CD4-positive, alpha-beta T cell treated with Interleukin-4 for 4 hours (primary cell): Measurements from ENCODE around the gene CORO2A.

Source experiments
- DNase-seq: peaks from one replicate; pipeline ENCODE4 v3.0.0-alpha.2; 2020

CORO2A gene, protein sequence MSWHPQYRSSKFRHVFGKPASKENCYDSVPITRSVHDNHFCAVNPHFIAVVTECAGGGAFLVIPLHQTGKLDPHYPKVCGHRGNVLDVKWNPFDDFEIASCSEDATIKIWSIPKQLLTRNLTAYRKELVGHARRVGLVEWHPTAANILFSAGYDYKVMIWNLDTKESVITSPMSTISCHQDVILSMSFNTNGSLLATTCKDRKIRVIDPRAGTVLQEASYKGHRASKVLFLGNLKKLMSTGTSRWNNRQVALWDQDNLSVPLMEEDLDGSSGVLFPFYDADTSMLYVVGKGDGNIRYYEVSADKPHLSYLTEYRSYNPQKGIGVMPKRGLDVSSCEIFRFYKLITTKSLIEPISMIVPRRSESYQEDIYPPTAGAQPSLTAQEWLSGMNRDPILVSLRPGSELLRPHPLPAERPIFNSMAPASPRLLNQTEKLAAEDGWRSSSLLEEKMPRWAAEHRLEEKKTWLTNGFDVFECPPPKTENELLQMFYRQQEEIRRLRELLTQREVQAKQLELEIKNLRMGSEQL

GRCh38 chr9:98192503-98193335, at the start of gene CORO2A:
Gene CORO2A (minus strand): TSS chr9:98192637. CDS start chr9:98157660, 34,977 bp downstream.
- DNase-seq: peak; percentile 63

DNA sequence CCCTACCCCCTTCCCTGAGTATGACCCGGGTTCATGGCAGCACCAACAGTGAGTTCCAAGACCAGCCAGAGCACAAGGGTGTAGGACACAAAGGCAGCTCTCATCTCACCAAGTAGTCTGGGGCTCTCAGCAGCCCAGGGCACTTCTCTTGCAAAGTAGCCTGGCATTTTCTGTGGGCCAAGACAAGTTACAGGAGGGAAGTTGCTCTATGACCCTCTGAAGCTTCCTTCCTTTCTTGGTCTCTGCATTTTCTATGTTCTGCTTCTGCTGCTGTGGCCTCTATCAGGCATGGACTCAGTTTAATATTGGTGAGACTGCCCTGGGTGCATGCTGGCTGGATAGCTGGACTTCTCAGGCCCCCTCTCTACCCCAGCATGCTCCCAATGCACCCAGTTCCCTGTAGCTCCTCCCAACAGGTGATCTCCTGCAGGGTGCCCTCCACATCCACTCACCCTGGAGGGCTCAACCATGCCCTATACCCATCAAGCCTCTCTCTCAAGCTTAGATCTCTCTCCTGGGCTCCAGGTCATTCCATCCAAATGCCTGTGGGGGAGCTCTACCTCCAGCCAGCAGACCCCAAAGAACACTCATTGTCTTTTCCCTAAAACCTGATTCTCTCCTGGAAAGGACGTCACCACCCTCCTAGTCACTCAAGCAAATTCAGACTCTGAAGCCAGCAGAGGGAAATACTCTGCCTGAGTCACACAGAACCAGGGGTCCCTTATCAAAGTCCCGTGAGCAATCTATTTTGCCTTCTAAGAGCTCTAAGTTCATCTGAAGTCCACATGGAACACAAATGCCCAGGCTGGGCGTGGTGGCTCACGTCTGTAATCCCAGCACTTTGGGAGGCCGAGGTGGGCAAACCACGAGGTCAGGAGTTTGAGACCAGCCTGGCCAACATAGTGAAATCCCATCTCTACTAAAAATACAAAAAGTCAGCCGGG, 49.2 kb upstream of the CORO2A start:
- no peak for DNase-seq

DNA sequence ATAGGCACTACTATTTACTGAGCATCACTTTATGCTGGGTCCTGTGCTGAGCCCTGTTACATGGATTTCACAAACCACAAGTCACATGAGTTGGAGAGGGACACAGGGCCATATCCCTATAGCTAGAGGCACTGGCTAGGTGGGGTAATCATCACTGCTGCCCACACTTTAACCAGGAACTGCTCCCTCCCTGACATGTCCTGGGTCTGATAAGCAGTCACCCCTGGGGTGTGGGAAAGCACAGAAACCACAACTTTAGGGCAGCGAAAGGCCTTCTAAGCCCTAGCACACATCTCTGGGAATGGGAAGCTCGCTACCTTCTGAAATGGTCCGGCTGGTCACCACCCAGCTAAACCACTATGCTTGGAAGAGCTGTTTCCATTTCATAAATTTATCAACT, 48.0 kb upstream of the CORO2A start:
- DNase-seq: no peak

DNA sequence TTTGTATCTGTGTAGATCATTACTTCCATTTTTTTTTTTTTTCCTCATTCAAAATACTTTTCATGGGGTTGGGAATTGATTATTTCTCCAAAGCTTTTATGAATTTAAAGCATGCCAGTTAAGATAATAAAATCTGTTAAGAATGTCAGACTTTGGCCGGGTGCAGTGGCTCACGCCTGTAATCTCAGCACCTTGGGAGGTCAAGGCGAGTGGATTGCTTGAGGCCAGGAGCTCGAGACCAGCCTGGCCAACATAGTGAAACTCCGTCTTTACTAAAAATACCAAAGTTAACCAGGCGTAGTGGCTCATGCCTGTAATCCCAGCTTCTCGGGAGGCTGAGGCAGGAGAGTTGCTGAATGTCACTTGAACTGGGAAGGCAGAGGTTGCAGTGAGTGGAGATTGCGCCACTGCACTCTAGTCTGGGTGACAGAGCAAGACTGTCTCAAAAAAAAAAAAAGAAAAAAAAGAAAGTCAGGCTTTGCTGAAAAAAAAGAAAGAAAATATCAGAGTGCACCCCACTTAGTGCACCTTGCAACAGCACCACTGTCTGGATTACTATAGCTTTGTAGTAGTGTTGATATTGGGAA, 44.6 kb upstream of the CORO2A start:
- DNase-seq: no peak

DNA sequence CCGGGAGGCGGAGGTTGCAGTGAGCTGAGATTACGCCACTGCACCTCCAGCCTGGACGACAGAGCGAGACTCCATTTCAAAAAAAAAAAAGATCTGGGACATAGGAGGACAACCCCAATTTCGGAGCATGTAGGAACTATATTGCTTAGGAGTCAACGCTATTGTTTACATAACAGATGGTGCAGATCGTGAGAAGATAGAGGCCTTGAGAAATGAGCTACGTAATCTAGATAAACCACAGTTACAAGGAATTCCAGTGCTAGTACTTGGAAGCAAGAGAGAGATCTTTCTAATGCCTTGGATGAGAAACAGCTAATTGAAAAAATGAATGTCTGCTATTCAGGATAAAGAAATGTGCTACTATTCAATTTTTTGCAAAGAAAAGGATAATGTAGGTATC, 42.7 kb upstream of the CORO2A start:
- no peak for DNase-seq

DNA sequence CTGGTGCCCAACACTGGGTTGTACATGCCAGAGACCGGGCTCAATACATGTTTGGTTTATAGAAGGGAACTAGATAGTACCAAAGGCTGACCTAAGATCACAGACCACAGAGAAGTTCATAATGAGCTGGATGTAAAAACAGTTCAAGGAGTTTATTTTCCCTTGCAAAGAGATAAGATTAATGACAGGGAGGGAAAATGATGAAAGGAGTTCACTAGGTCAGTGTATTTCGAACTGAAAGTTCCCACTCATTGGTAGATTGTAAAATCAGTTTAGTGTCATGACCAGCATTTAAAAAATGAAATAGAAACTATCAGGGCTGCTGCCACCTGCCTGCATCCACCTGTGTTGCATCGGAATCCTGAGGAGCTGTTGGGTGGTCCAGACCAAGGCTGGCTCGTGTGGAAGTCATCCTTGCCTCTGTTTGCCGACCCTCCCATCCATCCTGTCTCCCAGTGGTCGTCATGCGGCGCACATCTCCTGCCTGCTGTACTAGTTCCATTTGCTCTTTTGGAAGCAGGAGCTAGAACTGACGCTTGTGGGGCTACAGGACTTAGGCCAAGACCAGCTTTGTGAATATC, 41.9 kb upstream of the CORO2A start:
- no peak for DNase-seq

DNA sequence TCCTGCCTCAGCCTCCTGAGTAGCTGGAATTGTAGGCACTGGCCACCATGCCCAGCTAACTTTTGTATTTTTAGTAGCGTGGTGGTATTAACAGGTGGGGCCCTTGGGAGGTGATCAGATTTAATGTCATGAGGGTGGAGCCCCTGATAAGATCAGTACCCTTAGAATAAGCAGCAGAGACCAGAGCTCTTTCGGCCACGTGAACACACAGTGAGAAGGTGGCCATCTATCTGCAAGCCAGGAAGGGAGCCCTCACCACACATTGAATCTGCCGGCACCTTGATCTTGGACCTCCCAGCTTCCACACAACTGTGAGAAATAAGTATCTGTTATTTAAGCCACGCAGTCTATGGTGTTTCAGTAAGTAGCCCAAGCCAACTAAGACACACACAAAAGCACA, 40.5 kb upstream of the CORO2A start:
- DNase-seq: no peak

DNA sequence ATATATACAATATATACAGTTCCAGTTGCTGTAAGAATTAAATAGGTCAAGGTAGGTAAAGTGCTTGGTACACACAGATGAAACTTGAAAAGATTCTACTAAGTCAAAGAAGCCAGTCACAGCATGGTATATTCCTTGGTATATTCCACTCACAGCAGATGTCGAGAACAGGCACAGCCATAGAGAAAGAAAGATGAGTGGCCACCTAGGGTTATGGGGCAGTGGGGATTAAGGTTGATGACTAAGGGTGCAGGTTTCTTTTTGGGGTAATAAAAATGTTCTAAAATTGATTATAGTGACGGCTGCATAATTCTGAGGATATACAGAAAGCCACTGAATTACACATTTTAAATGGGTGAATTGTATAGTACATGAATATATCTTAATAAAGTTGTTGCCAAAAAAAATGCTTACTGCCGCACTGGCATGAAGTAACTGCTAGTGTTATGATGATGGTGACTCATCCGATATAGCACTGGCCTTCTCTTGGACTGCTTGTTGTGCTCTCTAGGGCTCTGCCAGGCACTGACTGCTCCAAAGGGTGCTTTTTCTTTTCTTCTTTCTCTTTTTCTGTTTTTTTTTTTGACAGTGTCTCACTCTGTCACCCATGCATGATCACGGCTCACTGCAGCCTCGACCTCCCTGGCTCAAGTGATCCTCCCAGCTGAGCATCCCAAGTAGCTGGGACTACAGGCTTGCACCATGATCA, 39.5 kb upstream of the CORO2A start:
- DNase-seq: no peak

DNA sequence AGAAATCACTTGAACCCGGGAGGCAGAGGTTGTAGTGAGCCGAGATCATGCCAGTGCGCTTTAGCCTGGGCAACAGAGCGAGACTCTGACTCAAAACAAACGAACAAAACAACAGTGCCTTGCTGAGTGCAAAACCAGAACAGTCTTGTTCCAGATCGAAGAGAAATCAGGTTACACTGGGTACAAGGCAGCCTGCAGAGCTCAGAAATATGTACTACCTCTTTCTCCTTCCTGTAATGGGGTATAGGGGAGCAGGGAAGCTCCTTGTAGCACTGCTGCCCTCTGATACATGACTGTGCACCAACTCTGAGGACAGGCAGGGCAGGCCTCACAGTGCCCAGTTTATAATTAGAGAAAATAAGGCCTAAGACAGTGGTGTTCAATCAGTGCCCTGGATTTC, 38.4 kb upstream of the CORO2A start:
- no peak for DNase-seq

DNA sequence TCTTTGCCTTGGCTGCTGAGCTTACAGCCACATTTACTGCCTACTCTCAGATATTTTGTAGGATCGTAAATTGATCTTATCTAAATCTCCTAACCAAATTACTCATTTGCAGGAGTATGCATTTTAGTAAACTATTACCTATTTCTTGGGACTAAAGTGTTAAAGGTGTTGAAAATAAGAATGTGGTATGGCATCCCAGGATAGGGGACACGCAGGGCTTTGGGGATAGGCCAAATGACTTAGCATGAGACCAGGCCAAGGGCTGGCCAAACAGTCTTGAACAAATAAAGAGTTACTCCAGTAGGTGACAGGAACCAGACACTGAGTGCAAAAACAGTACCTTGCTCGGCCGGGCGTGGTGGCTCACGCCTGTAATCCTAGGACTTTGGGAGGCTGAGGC, 37.9 kb upstream of the CORO2A start:
- no peak for DNase-seq

- DNase-seq: no peak
Observed at GRCh38 chr9:98229620-98230019, 37.2 kb upstream of the CORO2A start.

DNA sequence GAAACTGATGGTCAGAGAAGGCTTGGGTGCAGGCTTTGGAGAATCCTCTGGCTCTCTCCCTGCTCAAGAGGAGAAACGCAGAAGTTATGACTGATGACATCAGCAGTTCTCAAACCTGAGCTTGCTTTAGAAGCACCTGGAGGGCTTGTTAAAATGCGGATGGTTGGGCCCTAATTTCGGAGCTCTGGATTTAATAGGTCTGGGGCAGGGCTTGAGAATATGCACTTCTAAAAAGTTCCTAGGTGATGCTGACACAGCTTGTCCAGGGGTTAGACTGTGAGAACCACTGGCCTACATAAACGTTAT, 36.6 kb upstream of the CORO2A start:
- DNase-seq: no peak

DNA sequence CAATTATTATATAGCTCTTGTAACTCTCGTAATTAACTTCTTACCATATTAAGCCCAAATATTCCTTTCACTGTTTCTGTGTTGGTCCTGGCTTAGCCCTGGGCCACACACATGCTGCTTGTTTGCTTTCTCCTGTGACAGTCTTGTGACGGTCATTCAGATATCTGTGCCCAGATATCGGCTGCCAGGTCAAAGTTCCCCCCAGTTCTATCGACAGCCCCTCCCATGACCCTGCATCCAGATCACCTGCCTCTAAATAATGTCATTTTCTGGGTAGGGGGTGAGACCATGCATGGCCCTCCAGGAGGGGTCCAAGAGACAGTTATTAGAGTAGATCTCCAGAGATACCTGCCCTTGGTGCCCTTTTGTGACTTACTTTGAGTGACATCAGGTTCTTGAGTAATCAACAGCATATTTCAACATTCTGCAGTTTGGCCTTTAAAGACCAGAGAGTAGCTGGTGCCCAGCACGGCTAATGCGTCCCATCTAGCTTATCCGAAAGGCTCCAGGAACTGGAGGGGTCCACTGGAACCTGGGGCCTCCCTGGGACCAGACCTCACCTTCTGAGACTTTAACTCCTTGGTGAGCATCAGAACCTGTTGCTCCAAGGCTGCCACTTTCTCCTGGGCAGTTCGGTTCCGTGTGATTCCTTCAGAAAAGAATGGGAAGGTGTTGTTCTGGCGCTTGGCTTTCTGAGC, 36.1 kb upstream of the CORO2A start:
- no peak for DNase-seq

DNA sequence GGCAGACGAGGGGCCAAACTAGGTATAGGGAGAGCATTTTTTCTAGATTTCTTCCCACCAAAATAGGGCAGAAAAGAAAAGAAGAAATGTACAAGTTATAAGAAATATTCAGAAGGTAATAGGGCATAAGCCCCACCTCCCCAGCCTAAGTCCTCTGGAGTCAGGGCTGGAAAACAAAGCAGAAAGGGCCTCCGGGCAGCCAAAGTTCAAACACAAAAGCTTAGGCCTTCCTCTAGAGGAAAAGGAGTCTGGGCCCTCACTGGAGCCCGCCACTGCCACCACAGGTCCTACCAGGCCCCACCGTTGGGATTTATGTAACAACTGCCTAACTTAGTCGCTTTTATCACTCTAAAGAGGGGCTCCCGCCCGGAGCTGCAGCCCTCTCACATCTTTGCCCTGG, 35.4 kb upstream of the CORO2A start:
- DNase-seq: no peak

DNA sequence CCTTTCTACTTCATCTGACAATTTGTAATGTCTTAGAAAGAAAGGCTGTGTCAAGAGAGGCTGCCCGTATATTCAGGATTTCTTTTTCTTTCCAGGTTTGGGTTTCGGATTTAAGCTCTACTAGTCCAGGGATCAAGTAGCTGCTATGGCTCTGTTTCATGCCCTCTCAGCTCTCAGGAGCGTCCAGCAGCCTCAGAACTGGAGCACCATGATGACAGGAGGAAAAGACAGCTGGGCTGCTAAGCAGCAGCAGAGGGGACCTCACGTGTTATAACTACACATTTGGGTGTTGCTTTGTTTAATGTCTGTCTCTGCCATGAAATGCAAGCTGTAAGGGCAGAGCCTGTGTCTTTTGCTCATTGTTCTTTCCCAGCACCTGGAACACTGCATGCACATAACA, 34.5 kb upstream of the CORO2A start:
- no peak for DNase-seq

- no peak for DNase-seq
Observed at GRCh38 chr9:98226516-98226915, 34.1 kb upstream of the CORO2A start.

DNA sequence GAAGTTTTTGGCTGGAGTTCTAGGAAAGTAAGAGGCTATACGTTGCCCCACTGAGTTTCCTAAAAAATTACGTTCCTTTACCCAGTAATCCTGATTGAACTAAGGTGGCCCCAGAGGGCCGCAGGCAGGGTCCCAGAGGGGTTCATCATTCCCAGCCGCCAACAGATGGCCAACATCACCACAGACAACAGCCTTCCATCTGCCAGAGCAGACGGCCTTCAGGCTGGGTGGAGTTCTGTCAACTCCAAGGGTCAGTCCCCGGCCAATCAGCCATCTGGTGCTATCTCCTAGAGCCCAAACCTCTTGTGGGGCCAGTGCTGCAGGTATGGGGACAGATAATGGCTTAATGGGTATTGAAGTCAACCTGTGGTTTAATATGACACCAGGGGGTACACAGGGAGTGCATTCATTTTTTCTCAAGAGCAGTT, 32.6 kb upstream of the CORO2A start:
- no peak for DNase-seq

DNA sequence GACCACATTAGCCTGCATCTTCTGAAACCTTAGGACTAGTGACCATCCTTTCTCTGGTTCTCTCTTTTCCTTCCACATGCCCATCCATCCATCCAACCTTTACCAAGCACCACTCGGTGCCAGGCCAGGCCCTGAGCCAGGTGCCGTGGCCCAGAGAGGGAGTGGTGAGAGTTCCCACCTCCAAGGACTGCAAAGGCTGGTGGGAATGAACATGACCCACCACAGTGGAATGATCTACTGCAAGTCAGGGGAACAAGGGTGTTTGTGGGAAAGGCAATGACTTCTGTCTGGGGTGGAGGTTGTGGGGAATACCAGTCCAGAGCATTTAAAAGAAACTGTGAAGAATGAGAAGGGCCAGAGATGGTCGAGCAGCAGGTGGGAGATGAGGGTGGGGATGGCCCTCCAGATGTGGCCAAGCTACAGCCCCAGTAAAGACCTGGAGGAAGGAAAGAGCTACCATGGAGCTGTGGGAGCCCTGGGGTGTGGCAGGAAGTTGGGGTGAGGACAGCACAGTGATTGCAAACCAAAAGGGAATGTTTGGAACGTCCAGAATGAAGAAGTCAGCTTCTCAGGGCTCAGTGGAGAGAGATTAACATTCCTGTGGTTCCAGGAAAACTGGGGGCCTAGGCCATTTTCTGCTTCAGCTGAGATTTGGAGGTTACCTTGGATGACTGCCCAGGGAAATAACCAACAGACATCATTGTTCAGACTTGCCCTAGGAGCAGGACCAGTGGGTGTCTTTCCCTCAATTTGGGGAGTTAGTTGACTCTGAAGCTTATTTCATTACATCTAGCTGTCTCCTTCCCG, 30.7 kb upstream of the CORO2A start:
- no peak for DNase-seq

- DNase-seq: no peak
Observed at GRCh38 chr9:98220911-98221310, 28.5 kb upstream of the CORO2A start.

GRCh38 chr9:98219794-98220370, 27.4 kb upstream of the CORO2A start:
- DNase-seq: no peak
